ENCODE measurements around the gene TBC1D22A. TPM values are rescaled to one million over a fixed set of nuclear protein-coding genes. Genes with fewer than 3 reads are reported as not detected.

Gene TBC1D22A
- total RNA-seq, 1 experiment from 2014 or later: 32.6 TPM

GRCh38 chr22:47084226-47084625 lies 321.8 kb downstream of the TBC1D22A start:
- no peak overlapping the region for H3K27ac Mint-ChIP-seq (ENCODE audit: unreplicated experiment)
- no peaks in the 10 kb centered on the region for H3K27me3 ChIP-seq (replicated peaks; ENCODE audit: control insufficient read depth, insufficient read depth, low read length)
- peaks cover 9% of the 10 kb centered on the region for H3K36me3 Mint-ChIP-seq (ENCODE audit: insufficient read depth, unreplicated experiment)
- no peak overlapping the region for H3K4me3 Mint-ChIP-seq (ENCODE audit: unreplicated experiment)
- no peaks in the 10 kb centered on the region for H3K36me3 ChIP-seq (ENCODE audit: control insufficient read depth, insufficient read depth, low read length)
- no peaks in the 10 kb centered on the region; the same call in 1 of the 2 replicates for H3K9me3 ChIP-seq
- H3K9me3 Mint-ChIP-seq (ENCODE audit: unreplicated experiment): peaks cover 11% of the 10 kb centered on the region
- CTCF ChIA-PET: no interaction called here
- BruUV-seq (replicated peaks): no TSS peak
- TF ChIP-seq CTCF (IDR thresholded peaks at IDR 0.05; ENCODE audit: insufficient read depth in 1 of 2, low read depth in 1 of 2, low read length in 1 of 2, severe bottlenecking in 1 of 2, unreplicated experiment in 1 of 2): no peak
- no peak overlapping the region for H3K4me3 ChIP-seq (ENCODE audit: low read depth, low read length)
- POLR2A ChIA-PET: no interaction called here
- H3K27me3 Mint-ChIP-seq (ENCODE audit: insufficient read depth, unreplicated experiment): no peaks in the 10 kb centered on the region
- intact Hi-C loops (cut with micrococcal nuclease; ENCODE audit: unreplicated experiment): no loop called here
- no peaks in the 10 kb centered on the region for H3K4me1 ChIP-seq
- H3K4me1 Mint-ChIP-seq (ENCODE audit: low read depth, unreplicated experiment): peaks cover 8% of the 10 kb centered on the region
- no peak for DNase-seq

- Histone ChIP-seq H3K4me1 (peaks cover 6% of the 10 kb centered on the region; the same call in 1 of the 2 replicates), H3K4me3 (ENCODE audit: low read depth, low read length) (no peak overlapping the region), H3K9me3 (no peaks in the 10 kb centered on the region), H3K27me3 (replicated peaks; ENCODE audit: control insufficient read depth, insufficient read depth, low read length) (no peaks in the 10 kb centered on the region), H3K36me3 (ENCODE audit: control insufficient read depth, insufficient read depth, low read length) (no peaks in the 10 kb centered on the region)
- intact Hi-C loops (cut with micrococcal nuclease; ENCODE audit: unreplicated experiment): no loop called here
- TF ChIP-seq CTCF (IDR thresholded peaks at IDR 0.05; ENCODE audit: insufficient read depth in 1 of 2, low read depth in 1 of 2, low read length in 1 of 2, severe bottlenecking in 1 of 2, unreplicated experiment in 1 of 2): no peak
- POLR2A ChIA-PET: no interaction called here
- H3K4me1 Mint-ChIP-seq (ENCODE audit: low read depth, unreplicated experiment): peaks cover 13% of the 10 kb centered on the region
- no peak for DNase-seq
- H3K27ac Mint-ChIP-seq (ENCODE audit: unreplicated experiment): no peak overlapping the region
- no peaks in the 10 kb centered on the region for H3K27me3 Mint-ChIP-seq (ENCODE audit: insufficient read depth, unreplicated experiment)
- peaks cover 21% of the 10 kb centered on the region for H3K36me3 Mint-ChIP-seq (ENCODE audit: insufficient read depth, unreplicated experiment)
- peaks cover 1% of the 10 kb centered on the region for H3K9me3 Mint-ChIP-seq (ENCODE audit: unreplicated experiment)
- no peak overlapping the region for H3K4me3 Mint-ChIP-seq (ENCODE audit: unreplicated experiment)
- CTCF ChIA-PET: no interaction called here
- no TSS peak for BruUV-seq (replicated peaks)
Measured at GRCh38 chr22:47086596-47087248, 324.3 kb downstream of the TBC1D22A start.

GRCh38 chr22:47088480-47089158 lies 326.2 kb downstream of the TBC1D22A start:
- peaks cover 13% of the 10 kb centered on the region for H3K4me1 Mint-ChIP-seq (ENCODE audit: low read depth, unreplicated experiment)
- no TSS peak for BruUV-seq (replicated peaks)
- TF ChIP-seq CTCF (IDR thresholded peaks at IDR 0.05; ENCODE audit: insufficient read depth in 1 of 2, low read depth in 1 of 2, low read length in 1 of 2, severe bottlenecking in 1 of 2, unreplicated experiment in 1 of 2): no peak
- peaks cover 6% of the 10 kb centered on the region; the same call in 1 of the 2 replicates for H3K4me1 ChIP-seq
- no peaks in the 10 kb centered on the region for H3K36me3 ChIP-seq (ENCODE audit: control insufficient read depth, insufficient read depth, low read length)
- peaks cover 19% of the 10 kb centered on the region for H3K9me3 Mint-ChIP-seq (ENCODE audit: unreplicated experiment)
- intact Hi-C loops (cut with micrococcal nuclease; ENCODE audit: unreplicated experiment): no loop called here
- H3K4me3 Mint-ChIP-seq (ENCODE audit: unreplicated experiment): no peak overlapping the region
- DNase-seq: no peak
- POLR2A ChIA-PET: no interaction called here
- no peak overlapping the region for H3K4me3 ChIP-seq (ENCODE audit: low read depth, low read length)
- H3K27me3 Mint-ChIP-seq (ENCODE audit: insufficient read depth, unreplicated experiment): no peaks in the 10 kb centered on the region
- CTCF ChIA-PET: no interaction called here
- H3K36me3 Mint-ChIP-seq (ENCODE audit: insufficient read depth, unreplicated experiment): peaks cover 34% of the 10 kb centered on the region
- H3K27ac Mint-ChIP-seq (ENCODE audit: unreplicated experiment): peak overlapping the region; percentile 63
- H3K27me3 ChIP-seq (replicated peaks; ENCODE audit: control insufficient read depth, insufficient read depth, low read length): no peaks in the 10 kb centered on the region
- H3K9me3 ChIP-seq: peaks cover 4% of the 10 kb centered on the region; the same call in 1 of the 2 replicates
